MM.1S (cell line): ENCODE measurements around the gene TAL2.

Experiments
- DNase-seq: peaks from one replicate; pipeline ENCODE4 v3.0.0-alpha.2; 2015
- H2AFZ ChIP-seq: fragments of 300-600 bp; sonication (generic); 2 replicates; pipeline ENCODE4 v1.6.0; 2016; ENCODE audit warnings: antibody characterized with exemption, low read length
- H3F3A ChIP-seq: fragments of 300-600 bp; sonication (generic); 2 replicates; pipeline ENCODE4 v1.6.1; 2016; ENCODE audit warnings: mild to moderate bottlenecking, antibody characterized with exemption, low read length, moderate library complexity, mixed read lengths; ENCODE audit not compliant: insufficient read depth
- H3K27ac ChIP-seq: fragments of 300-600 bp; sonication (generic); 2 replicates; pipeline ENCODE4 v1.5.1; 2016; ENCODE audit warnings: mild to moderate bottlenecking, low read length
- H3K27me3 ChIP-seq: fragments of 300-600 bp; sonication (generic); replicated peaks from 2 replicates; pipeline ENCODE4 v1.6.0; 2016; ENCODE audit warnings: low read length; ENCODE audit not compliant: insufficient read depth
- H3K36me3 ChIP-seq: fragments of 300-600 bp; sonication (generic); replicated peaks from 2 replicates; pipeline ENCODE4 v1.6.1; 2016; ENCODE audit warnings: mild to moderate bottlenecking, low read length, mixed read lengths; ENCODE audit not compliant: insufficient read depth
- H3K4me1 ChIP-seq: fragments of 300-600 bp; sonication (generic); 2 replicates; pipeline ENCODE4 v1.6.1; 2016; ENCODE audit warnings: low read length, mixed read lengths
- H3K4me2 ChIP-seq: fragments of 300-600 bp; sonication (generic); 2 replicates; pipeline ENCODE4 v1.6.0; 2016; ENCODE audit warnings: low read depth, low read length
- H3K4me3 ChIP-seq: fragments of 300-600 bp; sonication (generic); 2 replicates; pipeline ENCODE4 v1.5.1; 2016; ENCODE audit warnings: low read length, mixed read lengths
- H3K79me2 ChIP-seq: fragments of 300-600 bp; sonication (generic); 2 replicates; pipeline ENCODE4 v1.6.1; 2016; ENCODE audit warnings: mixed run types, low read length, mixed read lengths
- H3K9ac ChIP-seq: fragments of 300-600 bp; sonication (generic); 2 replicates; pipeline ENCODE4 v1.6.1; 2016; ENCODE audit warnings: low read length, mixed read lengths
- H3K9me2 ChIP-seq: fragments of 300-600 bp; sonication (generic); replicated peaks from 2 replicates; pipeline ENCODE4 v1.6.1; 2016; ENCODE audit warnings: mild to moderate bottlenecking, low read length, mixed read lengths; ENCODE audit not compliant: insufficient read depth
- H3K9me3 ChIP-seq: fragments of 300-600 bp; sonication (generic); replicated peaks from 2 replicates; pipeline ENCODE4 v1.6.1; 2016; ENCODE audit warnings: mild to moderate bottlenecking, low read length, mixed read lengths; ENCODE audit not compliant: insufficient read depth
- H4K20me1 ChIP-seq: fragments of 300-600 bp; sonication (generic); 2 replicates; pipeline ENCODE4 v1.6.1; 2016; ENCODE audit warnings: mild to moderate bottlenecking, low read length, moderate library complexity, mixed read lengths; ENCODE audit not compliant: insufficient read depth
- CTCF ChIP-seq: fragments of 300-600 bp; sonication (generic); IDR thresholded peaks from 2 replicates; pipeline ENCODE4 v1.5.1; 2016; ENCODE audit warnings: antibody characterized with exemption, low read length, mixed read lengths
- EZH2 ChIP-seq: fragments of 300-600 bp; sonication (generic); optimal IDR thresholded peaks from 2 replicates; pipeline ENCODE3; 2017; ENCODE audit warnings: low read depth, mild to moderate bottlenecking, antibody characterized with exemption, low read length, mixed read lengths
- EZH2phosphoT487 ChIP-seq: fragments of 300-600 bp; sonication (generic); IDR thresholded peaks from 2 replicates; pipeline ENCODE4 v1.6.1; 2018; ENCODE audit warnings: antibody characterized with exemption, low read length

TAL2 gene

GRCh38 chr9:105656131-105656921 is 5.9 kb upstream of the TAL2 start:
- Histone ChIP-seq H2AFZ (peak overlapping the region; percentile 82), H3F3A (no peaks in the 10 kb centered on the region), H3K27ac (no peak overlapping the region), H3K4me2 (peak overlapping the region; percentile 86), H3K9me3 (no peaks in the 10 kb centered on the region), H4K20me1 (no peaks in the 10 kb centered on the region), H3K9me2 (no peaks in the 10 kb centered on the region), H3K27me3 (no peaks in the 10 kb centered on the region), H3K36me3 (no peaks in the 10 kb centered on the region), H3K9ac (peak overlapping the region; percentile 23; the same call in 1 of the 2 replicates), H3K79me2 (no peaks in the 10 kb centered on the region), H3K4me1 (no peaks in the 10 kb centered on the region), H3K4me3 (peak overlapping the region; percentile 65)
- TF ChIP-seq EZH2 (no peak), EZH2phosphoT487 (no peak), CTCF (peak; percentile 28)
- DNase-seq: peak; percentile 10

GRCh38 chr9:105658351-105658750 is 3.9 kb upstream of the TAL2 start:
- no peak overlapping the region for H3K9ac ChIP-seq
- H3K4me3 ChIP-seq: no peak overlapping the region
- no peaks in the 10 kb centered on the region for H3K9me3 ChIP-seq
- no peaks in the 10 kb centered on the region for H3K9me2 ChIP-seq
- H4K20me1 ChIP-seq: no peaks in the 10 kb centered on the region
- no peak for TF ChIP-seq EZH2
- no peak for TF ChIP-seq EZH2phosphoT487
- TF ChIP-seq CTCF: no peak
- H3F3A ChIP-seq: no peaks in the 10 kb centered on the region
- no peak overlapping the region for H3K27ac ChIP-seq
- DNase-seq: no peak
- no peak overlapping the region for H2AFZ ChIP-seq
- no peaks in the 10 kb centered on the region for H3K4me1 ChIP-seq
- no peak overlapping the region for H3K4me2 ChIP-seq
- H3K79me2 ChIP-seq: no peaks in the 10 kb centered on the region
- H3K36me3 ChIP-seq: no peaks in the 10 kb centered on the region
- H3K27me3 ChIP-seq: no peaks in the 10 kb centered on the region

GRCh38 chr9:105661011-105661410 is 1.2 kb upstream of the TAL2 start:
- Histone ChIP-seq H4K20me1 (no peaks in the 10 kb centered on the region), H3K4me2 (no peak overlapping the region), H3K27me3 (no peaks in the 10 kb centered on the region), H3K9ac (no peak overlapping the region), H3K27ac (no peak overlapping the region), H3K36me3 (no peaks in the 10 kb centered on the region), H3K4me3 (no peak overlapping the region), H3K9me2 (no peaks in the 10 kb centered on the region), H3K9me3 (no peaks in the 10 kb centered on the region), H3F3A (no peaks in the 10 kb centered on the region), H2AFZ (no peak overlapping the region), H3K79me2 (no peaks in the 10 kb centered on the region), H3K4me1 (no peaks in the 10 kb centered on the region)
- TF ChIP-seq CTCF: no peak
- TF ChIP-seq EZH2phosphoT487: no peak
- no peak for TF ChIP-seq EZH2
- no peak for DNase-seq
